ENCODE results near the gene MYF6. TPM values are rescaled to one million over a fixed set of nuclear protein-coding genes. Genes with fewer than 3 reads are reported as not detected.

The MYF6 gene
- total RNA-seq, 2 experiments from 2014 or later, result not detected

DNA sequence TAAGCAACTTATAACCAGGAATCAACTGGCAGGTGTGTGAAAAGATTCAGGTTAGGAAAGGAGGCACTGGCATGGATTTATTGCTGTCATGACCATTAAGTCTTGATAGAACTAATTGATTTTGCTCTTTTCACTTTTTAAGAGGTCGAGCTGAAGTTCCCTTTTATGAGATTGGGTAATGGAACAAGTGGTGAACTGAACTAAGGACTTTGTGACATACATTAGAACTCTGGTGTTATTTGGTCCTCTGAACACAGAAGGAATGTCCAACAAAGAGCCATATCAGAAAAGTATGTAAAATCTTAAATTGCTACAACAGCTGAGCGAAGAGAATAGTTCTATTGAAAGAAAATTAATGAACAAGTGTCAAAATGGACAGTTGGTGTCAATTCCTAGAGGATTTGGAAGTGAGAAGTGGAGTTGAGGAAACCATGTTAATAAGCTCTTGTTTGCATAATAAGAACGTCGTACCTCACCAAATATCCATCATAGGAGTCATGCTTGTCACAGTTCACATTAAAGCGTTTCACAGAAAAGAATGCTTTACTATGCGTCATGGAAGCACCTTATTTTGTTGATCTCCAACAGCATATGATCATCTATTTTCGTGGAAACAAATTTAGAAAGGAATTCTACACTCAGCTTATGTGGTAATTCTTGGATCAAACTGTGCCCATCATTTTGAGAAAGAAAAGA lies 8.4 kb upstream of the MYF6 start:
- H3K9me3 ChIP-seq (ENCODE audit: control insufficient read depth in 1 of 2, insufficient read depth in 1 of 2, low read length in 2 of 2), result no peaks in the 10 kb centered on the region
- Mint-ChIP-seq H3K27ac (no peak overlapping the region), H3K4me3 (no peak overlapping the region), H3K27me3 (no peaks in the 10 kb centered on the region), H3K36me3 (ENCODE audit: low read depth) (no peaks in the 10 kb centered on the region), H3K4me1 (ENCODE audit: low read depth) (no peaks in the 10 kb centered on the region), H3K9me3 (no peaks in the 10 kb centered on the region)
- H3K4me3 ChIP-seq (ENCODE audit: low read length), result no peak overlapping the region
- DNase-seq, result no peak
- H3K4me1 ChIP-seq (ENCODE audit: insufficient read depth, low read length), result no peaks in the 10 kb centered on the region
- ATAC-seq (ENCODE audit: poor library complexity), result no peak
- ChIA-PET POLR2A (no interaction called here), CTCF (no interaction called here)
- H3K27ac ChIP-seq (ENCODE audit: low read depth in 1 of 2, low read length in 2 of 2), result no peak overlapping the region
- no peaks in the 10 kb centered on the region for H3K36me3 ChIP-seq (ENCODE audit: insufficient read depth, low read length)
- TF ChIP-seq, protein P1, sequence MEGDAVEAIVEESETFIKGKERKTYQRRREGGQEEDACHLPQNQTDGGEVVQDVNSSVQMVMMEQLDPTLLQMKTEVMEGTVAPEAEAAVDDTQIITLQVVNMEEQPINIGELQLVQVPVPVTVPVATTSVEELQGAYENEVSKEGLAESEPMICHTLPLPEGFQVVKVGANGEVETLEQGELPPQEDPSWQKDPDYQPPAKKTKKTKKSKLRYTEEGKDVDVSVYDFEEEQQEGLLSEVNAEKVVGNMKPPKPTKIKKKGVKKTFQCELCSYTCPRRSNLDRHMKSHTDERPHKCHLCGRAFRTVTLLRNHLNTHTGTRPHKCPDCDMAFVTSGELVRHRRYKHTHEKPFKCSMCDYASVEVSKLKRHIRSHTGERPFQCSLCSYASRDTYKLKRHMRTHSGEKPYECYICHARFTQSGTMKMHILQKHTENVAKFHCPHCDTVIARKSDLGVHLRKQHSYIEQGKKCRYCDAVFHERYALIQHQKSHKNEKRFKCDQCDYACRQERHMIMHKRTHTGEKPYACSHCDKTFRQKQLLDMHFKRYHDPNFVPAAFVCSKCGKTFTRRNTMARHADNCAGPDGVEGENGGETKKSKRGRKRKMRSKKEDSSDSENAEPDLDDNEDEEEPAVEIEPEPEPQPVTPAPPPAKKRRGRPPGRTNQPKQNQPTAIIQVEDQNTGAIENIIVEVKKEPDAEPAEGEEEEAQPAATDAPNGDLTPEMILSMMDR (IDR thresholded peaks at IDR 0.05), result no peak
- intact Hi-C loops (cut with DNase I, micrococcal nuclease), result no loop called here
- no peaks in the 10 kb centered on the region for H3K27me3 ChIP-seq (ENCODE audit: control insufficient read depth in 1 of 2, insufficient read depth in 2 of 2, low read length in 2 of 2)

DNA sequence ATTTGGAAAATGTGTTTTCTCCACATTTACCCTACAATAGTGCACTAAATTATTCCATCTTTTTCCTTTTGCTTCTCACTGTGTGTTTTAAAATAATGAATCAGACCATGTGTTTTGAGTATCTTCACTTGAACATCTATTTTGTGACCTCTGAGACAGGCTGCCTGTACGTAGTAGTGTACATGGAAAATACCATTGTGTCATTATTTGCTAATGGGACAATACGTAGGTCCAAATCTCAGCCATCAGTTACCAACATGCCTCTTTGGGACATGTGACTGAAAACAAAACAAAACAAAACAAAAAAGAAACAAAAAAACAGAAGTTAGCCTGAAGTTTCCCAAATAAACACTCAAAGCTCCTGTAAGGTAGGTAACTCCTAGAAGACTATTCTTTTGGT lies 7.1 kb upstream of the MYF6 start:
- H3K27ac ChIP-seq (ENCODE audit: low read depth in 1 of 2, low read length in 2 of 2), result no peak overlapping the region
- POLR2A ChIA-PET, result no interaction called here

DNA sequence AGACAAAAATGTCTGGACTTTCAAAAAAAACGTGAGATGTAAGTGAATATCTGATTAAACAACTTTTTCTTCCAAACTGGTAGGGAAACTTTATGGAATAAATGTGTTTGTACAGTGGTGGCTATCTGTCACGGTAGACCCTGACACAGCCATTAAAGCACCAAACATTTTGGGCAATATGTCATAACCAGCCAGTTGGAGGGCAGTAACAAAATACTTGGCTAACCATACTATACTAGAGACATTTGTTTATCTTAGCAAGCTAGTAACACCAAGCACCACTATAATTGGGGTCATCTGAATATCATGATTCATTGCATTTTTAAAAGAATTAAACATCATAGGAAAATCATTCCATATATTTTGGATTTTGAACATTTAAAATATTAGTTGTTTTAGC lies 6.0 kb upstream of the MYF6 start:
- TF ChIP-seq, protein P1 (IDR thresholded peaks at IDR 0.05), result no peak
- ATAC-seq (ENCODE audit: poor library complexity), result no peak
- no peak overlapping the region for H3K4me3 Mint-ChIP-seq

More for the DNA sequence above, 7.1 kb upstream of the MYF6 start:
- no peaks in the 10 kb centered on the region for H3K4me1 Mint-ChIP-seq (ENCODE audit: low read depth)
- no peaks in the 10 kb centered on the region for H3K36me3 ChIP-seq (ENCODE audit: insufficient read depth, low read length)
- H3K9me3 ChIP-seq (ENCODE audit: control insufficient read depth in 1 of 2, insufficient read depth in 1 of 2, low read length in 2 of 2), result no peaks in the 10 kb centered on the region
- no peak overlapping the region for H3K4me3 Mint-ChIP-seq
- no peaks in the 10 kb centered on the region for H3K36me3 Mint-ChIP-seq (ENCODE audit: low read depth)
- ATAC-seq (ENCODE audit: poor library complexity) (no peak), DNase-seq (no peak)
- no peaks in the 10 kb centered on the region for H3K27me3 ChIP-seq (ENCODE audit: control insufficient read depth in 1 of 2, insufficient read depth in 2 of 2, low read length in 2 of 2)
- CTCF ChIA-PET, result no interaction called here
- no peaks in the 10 kb centered on the region for H3K27me3 Mint-ChIP-seq
- intact Hi-C loops (cut with DNase I, micrococcal nuclease), result no loop called here
- TF ChIP-seq, protein P1 (IDR thresholded peaks at IDR 0.05), result no peak
- no peak overlapping the region for H3K27ac Mint-ChIP-seq
- no peaks in the 10 kb centered on the region for H3K9me3 Mint-ChIP-seq
- H3K4me3 ChIP-seq (ENCODE audit: low read length), result no peak overlapping the region
- H3K4me1 ChIP-seq (ENCODE audit: insufficient read depth, low read length), result no peaks in the 10 kb centered on the region

More for the DNA sequence above, 6.0 kb upstream of the MYF6 start:
- no peak overlapping the region for H3K27ac ChIP-seq (ENCODE audit: low read depth in 1 of 2, low read length in 2 of 2)
- no peaks in the 10 kb centered on the region for H3K27me3 ChIP-seq (ENCODE audit: control insufficient read depth in 1 of 2, insufficient read depth in 2 of 2, low read length in 2 of 2)
- no peaks in the 10 kb centered on the region for H3K9me3 ChIP-seq (ENCODE audit: control insufficient read depth in 1 of 2, insufficient read depth in 1 of 2, low read length in 2 of 2)
- CTCF ChIA-PET, result no interaction called here
- Mint-ChIP-seq H3K36me3 (ENCODE audit: low read depth) (no peaks in the 10 kb centered on the region), H3K4me1 (ENCODE audit: low read depth) (no peaks in the 10 kb centered on the region), H3K27me3 (peaks cover 5% of the 10 kb centered on the region), H3K9me3 (no peaks in the 10 kb centered on the region), H3K27ac (no peak overlapping the region)
- DNase-seq, result no peak
- intact Hi-C loops (cut with DNase I, micrococcal nuclease), result no loop called here
- POLR2A ChIA-PET, result no interaction called here
- H3K4me3 ChIP-seq (ENCODE audit: low read length), result no peak overlapping the region
- no peaks in the 10 kb centered on the region for H3K4me1 ChIP-seq (ENCODE audit: insufficient read depth, low read length)
- no peaks in the 10 kb centered on the region for H3K36me3 ChIP-seq (ENCODE audit: insufficient read depth, low read length)
